ENCODE measurements around the gene ARID1B. TPM values are rescaled to one million over a fixed set of nuclear protein-coding genes. Genes with fewer than 3 reads are reported as not detected.

ARID1B gene
- total RNA-seq, 1 donor from 2014 or later = 108 TPM

DNA sequence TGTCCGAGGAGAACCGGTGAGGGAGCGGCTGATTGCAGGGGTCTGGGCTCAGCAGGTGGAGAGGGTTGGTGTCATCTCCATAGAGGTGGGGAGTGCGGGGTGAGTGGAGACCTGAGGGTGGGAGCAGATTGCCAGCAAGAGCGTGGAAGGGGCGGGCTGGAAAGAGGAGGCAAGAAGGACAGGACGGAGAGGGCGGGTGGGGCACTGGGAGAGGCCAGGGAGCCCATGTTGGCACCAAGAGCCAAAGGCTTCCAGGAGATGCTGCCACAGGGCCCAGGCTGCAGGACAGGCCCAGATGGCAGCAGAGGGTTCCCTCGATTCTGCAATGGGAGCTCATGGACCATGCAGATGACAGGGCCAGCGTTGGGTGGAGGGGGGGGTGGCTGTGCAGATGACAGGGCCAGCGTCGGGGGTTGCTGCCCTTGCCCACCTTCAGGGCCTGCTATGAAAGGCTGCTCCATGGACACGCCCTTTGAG lies 440.8 kb downstream of the ARID1B start:
- no peak for DNase-seq

DNA sequence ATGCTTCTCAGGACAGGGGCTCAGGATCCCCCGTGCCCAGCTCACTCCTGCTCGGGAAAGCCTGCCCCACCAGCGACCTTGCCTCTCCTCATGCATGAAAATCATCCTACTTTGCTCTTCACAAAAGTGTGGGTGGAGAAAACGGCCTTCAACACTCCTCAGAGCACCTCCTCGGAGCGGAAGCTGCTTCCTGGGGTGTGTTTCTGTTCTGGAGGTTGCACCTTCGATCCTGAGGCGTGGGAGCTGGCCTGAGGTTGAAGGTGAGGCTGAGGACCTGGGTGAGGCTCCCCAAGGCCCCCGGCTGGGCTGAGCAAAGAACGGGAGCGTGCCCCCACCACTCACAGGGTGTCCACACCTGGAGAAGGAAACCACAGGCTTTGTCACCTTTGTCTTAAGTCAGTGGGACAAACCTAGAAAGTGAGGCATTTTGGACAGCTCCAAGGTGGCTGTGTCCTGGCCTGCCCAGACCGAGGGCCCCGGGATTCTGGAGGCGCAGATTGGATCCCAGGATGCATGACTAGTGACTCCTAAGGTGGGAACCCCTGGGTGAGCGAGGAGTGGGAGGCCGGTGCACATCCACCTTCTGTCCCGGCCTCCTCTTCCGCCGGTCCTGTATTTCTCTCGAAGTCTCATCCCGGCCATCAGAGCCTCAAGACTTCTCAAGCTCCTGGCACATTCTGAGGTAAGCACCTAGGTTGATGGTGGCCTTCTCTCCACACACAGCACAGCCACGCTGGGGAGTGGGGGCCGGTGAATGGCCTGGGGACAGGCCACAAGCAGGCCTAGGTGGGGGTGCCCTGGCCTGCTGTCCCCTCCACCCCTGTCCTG lies 441.4 kb downstream of the ARID1B start:
- DNase-seq = no peak

DNA sequence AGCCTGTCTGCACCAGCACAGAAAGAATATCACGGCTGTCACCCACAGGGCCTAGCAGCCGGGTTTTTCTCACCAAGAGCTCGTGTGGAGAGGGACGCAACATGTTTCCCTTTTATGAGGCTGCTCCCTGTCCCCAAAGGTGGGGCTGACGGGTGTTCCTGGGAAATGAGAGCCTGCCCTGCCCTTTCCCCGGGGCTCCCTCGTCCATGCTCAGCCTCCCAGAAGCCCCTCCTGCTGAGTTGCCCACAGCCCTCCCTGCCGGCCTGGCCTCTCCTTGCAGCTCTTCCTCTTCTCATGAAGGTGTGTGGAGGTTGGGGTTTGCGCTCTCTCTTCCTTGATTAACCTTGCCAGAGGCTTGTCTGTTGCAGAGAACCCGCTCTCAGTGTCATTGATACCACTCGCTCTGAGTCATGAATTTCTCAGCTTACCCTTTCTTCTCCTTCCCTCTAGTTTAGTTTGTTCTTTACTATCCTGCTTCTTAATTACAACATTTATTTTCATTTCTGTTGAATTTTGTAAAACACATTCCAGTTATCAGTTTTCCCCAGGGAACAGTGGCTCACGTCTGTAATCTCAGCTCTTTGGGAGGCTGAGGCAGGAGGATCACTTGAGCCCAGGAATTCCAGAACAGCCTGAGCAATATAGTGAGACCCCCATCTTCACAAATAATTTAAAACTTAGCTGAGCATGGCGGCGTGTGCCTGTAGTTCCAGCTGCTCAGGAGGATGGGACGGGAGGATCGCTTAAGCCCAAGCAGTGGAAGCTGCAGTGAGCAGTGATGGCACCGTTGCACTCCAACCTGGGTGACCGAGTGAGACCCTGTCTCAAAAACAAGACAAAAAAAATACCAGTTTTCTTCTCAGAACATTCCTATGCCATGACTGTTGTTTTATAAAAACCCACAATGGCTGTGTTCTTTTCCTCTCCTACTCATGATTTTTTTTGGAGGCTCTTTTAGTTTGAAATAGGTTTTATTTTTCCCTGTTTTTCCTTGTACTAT lies 442.3 kb downstream of the ARID1B start:
- DNase-seq = no peak

DNA sequence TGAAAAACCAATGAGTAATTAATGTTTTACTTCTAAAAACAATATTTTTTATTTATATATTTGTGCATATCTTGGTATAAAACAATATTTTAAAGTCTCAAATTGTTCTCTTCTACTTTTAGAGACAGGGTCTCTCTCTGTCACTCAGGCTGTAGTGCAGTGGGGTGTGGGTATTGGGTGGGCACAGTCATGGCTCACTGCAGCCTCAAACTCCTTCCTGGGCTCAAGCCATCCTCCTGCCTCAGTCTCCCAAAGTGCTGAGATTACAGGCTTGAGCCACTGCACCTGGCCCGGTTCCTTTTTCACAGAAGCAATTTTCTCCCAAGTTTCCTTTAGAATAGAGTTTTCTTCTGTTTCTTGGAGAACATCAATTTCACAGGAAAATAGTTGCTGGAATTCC lies 443.3 kb downstream of the ARID1B start:
- no peak for DNase-seq

DNA sequence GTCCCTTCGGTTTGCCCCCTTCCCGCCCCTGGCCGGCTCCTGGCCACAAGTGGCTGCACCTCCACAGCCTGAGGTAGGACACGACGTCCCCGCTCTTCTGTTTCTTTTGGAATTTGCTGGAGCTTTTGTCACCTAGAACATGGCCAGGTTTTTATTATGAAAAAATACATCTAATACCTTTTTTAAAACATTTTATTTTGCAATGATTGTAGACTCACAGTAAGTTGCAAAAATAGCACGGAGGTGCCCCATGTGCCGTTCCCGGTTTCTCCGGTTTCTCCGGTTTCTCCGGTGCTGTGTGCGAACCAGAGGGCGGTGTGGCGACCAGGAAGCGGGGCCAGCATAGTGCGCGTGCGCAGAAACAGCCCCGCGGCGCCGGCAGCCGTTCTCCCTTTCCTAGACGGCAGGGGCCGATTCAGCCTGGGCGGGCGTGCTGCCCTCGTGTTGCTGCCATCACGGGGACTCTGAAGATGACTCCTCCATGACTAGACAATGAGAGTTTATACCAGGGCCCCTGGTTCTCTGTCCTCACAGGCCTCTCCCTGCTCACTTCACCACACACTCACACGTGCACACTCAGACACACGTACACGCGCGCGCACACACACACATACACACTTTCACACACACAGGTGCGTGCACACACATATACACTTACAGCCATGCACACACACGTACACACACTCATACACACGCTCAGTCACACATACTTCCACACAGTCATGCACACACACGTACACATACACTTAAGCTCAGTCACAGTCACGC lies 444.1 kb downstream of the ARID1B start:
- DNase-seq = peak; percentile 56

DNA sequence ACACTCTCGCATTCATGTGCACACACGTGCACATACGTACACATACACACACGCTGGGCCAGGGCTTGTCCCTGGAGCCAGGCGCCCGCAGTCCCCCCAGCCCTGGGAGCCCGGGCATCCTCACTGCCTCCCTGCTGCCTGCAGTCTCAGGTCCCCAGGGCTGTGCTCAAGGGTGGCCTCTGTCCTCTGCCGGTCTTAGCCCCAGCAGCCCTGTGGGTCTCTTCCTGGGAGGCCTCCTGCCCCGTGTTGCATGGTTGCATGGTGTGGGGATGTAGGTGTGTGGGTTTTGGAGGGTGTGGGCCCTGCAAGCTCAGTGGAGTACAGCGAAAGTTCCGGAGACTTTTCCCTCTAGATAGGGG lies 444.6 kb downstream of the ARID1B start:
- no peak for DNase-seq

DNA sequence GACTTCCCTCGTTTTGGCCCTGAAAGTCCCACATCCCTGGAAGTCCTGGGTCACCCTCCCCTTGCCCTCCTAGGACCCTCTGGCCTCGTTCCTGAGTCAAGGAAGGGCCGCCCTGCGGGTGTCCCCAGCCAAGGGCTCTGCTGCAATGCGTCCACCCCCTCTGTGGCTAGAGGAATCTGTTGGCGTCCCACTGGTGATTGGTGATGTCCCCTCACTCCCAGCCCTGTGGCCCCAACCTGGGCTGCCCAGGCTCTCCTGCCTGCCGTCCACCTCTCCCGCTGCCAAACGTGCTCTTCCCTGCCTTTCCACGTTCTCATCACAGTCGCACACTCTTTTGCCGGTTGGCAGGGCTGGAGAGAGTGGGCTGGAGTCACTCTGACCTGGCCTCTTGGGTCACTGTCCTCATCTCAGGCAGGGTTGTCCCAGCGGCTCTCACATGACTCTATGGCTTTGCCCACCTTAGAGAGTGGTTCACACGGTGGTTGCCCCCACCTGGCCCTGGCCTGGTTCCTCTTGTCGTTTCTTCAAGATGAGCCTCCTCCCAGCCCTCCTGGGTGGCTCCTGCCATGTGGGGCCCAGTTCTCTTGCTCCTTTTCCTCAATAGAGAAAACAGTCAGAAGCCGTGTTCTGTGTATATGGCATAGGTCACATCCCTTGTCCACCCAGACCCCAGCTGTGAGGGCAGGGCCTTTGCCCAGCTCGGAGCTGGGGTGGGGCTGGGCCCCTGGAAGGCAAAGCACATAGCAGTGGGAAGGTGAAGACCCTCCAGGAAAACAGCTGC lies 445.2 kb downstream of the ARID1B start:
- no peak for DNase-seq

DNA sequence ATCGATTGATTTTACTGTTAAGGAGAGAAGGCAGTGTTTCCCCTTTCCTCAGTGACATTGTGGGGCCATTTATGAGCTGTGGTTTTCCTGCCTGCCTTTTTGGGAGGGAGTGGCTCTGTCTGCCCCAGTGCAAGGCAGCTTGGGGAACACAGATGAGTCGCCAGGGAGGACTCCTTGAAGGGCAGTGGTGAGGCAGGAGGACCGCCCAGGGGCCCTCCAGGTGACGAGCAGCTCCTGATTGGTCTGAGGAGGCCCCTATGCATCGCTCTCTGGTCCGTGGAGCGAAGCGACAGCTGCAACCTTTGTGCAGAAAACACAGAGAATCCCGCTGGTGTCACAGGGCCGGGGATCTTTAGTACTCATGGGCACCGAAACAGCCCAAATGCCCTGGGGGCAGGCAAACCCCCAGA lies 445.8 kb downstream of the ARID1B start:
- no peak for DNase-seq

DNA sequence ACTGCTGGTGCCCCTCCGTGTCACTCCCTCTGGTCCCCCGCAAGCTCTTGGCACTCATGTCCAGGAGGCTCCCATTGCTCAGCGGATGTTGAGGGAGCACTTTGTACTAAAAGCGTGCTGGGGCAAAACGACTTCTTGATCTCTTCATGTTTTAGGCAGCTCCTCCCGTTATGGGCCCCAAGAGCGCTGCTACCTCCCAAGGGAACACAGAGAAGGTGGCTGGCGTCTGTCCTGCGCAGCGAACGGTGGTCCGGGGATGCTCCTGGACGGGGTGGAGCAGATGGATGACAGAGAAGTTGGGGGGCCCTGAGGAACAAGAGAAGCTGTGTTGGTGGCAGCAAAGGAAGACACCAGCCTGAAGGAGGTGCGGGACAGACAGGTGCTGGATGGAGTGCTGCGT lies 446.3 kb downstream of the ARID1B start:
- no peak for DNase-seq

DNA sequence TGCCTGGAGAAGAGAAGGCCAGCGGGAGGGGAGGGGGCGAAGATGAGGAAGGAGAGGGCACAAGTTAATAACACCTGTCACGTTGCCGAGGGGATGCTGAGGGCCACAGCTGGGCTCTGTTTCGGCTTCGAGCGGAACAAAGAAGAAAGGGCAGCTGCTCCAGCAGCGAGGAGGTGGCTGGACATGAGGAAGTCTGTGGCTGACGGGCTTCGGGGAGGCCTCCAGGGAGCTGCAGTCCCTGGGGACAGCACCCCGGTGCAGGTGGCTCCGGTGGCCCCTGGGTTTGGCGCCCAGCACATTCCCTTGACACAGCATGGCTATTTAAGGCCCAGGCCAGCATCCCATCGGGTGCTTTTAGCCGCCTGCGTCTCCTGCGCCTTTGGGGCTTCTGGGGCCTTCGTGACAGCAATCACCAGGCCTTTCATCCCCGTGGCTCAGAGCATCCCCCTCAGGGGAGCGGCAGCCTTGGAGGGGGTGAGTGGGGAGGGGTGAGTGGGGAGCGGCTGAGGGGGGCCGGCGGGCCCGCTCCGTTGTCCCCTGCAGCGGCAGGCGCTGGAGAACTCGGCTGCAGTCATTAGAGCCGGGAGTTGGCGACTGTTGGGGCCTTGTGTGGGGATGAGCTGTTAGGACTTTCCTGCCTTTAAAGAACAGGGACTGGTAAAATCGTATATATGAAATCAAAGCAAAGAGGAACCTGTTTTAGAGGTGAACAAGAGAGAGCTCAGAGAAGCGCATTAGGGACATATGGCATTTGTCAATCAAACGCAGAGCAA lies 447.2 kb downstream of the ARID1B start:
- no peak for DNase-seq

DNA sequence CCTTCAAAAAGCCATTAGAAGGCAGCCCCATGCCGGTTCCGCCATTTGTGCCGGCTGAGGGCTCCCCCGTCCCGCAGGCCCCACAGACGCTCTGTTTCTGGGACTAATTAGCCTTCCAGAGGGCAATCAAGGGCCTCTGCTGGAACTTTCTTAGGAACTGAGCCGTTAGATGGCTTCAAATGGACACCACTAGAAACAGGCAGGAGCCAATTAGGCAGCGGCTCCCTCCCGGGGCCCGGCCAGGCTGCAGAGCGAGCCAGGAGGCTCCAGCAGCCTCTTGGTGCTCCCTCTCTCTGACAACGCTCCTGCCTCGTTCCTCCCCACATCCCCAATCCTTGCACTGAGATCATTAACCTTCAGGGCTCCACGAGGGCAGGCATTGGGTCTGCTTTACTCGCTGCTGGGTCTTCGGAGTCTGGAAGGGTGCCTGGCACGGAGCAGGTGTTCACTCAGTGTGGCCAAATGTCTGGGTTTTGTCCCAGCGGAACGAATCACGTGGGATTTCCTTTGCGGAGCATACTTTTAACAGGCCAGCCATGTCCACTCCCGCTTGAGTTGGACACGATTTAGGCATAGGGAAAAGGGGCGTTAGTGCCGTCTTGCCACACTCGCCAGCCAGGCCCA lies 447.9 kb downstream of the ARID1B start:
- DNase-seq = no peak

DNA sequence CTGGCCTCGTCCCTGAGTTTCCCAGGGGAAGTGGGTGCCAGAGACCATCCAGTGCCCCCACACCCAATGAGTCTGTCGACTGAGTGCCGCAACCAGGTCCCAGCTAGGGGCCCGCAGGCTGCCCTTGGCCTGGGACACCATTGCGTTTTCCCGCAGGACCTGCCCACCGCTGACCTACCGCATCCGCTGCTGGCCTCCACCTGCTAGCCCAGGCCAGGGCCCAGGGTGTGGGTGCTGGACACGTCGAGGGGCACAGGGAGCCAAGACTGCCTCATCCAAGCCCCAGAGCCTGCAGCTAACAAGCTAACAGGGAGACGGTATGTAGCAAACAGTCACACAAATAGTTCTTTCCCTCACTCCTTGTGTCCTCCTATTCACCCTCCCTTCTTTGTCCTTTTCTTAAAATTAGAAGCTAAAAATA lies 448.4 kb downstream of the ARID1B start:
- no peak for DNase-seq

DNA sequence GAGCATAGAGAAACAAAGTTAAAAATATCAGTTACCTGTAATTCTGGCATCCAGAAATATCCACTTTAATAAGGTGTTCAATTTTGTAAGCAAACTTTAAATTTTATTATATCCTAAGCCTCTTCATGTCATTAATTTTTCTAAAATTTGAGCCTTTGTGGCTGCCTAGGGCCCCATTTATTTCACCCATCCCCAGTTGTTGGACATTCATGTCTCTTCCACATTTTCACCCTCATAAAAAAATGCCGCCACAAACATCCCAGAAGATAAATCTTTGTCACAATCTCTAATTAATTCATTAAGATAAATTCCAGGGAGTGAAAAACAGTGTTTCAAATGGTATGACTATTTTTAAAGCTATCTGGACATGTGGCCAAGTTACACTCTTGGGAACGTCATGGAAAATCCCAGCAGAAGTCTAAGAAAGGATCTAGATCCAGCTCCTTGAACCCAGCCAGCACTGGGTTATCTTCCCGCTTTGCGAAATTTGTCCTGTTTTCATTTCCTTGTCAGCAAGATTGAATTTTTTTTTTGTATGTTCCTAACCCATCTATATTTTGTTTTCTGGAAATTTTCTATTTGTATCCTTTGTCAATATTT lies 448.9 kb downstream of the ARID1B start:
- DNase-seq = no peak

DNA sequence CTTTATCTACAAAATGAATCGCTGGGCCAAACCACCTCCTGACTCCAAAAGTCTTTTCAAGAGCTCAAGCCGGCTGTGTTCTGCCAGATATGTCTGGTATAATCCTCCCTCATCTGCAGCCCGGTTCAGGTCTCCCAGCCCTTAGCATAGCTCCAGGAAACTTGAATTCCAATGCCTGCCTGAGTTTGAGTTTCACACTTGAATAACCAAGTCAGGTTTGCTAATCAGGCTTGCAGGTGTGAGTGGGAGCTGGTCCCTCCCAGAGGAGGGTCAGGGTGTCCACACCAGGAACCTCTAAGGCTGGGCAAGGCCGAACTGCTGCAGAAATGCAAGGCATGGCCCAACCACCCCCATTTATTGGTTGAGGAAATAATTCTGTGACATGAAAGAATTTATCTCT lies 449.6 kb downstream of the ARID1B start:
- DNase-seq = no peak

DNA sequence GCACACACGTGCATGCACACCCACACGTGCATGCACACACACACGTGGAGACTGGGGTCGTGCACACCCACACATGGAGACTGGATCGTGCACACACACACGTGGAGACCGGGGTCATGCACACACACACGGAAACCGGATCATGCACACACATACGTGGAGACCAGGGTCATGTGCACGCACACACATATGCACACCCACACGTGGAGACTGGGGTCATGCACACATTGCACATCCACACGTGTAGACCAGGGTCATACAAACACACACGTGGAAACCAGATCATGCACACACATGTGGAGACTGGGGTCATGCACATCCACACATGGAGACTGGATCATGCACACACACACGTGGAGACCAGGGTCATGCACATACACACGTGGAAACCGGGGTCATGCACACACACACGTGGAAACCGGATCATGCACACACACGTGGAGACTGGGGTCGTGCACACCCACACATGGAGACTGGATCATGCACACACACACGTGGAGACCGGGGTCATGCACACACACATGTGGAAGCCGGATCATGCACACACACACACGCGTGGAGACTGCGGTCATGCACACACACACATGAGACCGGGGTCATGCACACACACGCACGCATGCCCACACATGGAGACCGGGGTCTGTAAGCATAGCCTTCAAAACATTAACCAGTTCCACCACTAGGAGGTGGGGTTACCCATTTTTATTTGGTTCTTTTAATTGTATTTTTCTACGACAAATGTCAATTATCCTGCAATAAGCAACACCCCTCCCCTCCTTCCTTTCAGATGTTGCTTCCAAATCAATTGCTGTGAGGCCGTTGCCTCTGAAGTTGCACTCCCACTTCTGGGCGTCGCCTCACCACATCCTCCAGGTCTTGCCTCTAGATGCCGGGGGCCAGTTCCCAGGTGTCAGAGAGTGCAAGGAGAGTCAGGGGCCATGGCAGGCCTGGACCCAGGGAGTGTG lies 450.3 kb downstream of the ARID1B start:
- DNase-seq = no peak

DNA sequence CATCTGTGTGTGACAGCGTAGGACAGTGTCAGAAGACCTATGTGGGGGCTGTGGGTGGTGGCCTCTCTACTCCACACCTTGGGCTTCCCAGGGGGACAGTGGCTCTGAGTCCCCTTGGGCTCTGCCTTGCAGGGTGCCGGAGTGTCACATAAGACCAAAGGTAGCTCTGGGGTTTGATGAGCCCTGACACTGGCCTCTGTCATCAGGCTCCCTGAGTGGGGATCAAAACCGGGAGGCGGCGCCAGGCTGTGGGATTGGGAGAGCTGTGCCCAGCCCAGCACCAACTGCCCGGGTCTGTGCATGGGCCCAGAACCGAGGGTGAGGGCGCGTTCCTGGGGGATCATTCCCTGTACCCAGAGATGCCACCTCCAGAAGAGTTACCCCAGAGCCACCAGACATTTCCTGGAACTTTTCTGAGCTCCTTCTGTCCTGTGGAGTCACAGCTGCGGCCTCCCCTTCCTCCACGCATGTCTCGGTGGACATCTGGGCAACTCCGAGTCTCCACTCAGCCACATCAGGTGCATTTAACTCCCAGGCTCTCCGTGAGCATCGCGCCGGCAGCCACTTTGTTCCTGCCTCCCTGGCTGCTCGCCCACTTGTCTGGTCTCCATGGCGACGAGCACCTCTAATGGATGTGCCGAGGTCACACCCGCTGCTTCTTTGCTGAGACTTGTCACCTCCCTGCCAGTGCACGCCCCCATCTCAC lies 451.4 kb downstream of the ARID1B start:
- no peak for DNase-seq

DNA sequence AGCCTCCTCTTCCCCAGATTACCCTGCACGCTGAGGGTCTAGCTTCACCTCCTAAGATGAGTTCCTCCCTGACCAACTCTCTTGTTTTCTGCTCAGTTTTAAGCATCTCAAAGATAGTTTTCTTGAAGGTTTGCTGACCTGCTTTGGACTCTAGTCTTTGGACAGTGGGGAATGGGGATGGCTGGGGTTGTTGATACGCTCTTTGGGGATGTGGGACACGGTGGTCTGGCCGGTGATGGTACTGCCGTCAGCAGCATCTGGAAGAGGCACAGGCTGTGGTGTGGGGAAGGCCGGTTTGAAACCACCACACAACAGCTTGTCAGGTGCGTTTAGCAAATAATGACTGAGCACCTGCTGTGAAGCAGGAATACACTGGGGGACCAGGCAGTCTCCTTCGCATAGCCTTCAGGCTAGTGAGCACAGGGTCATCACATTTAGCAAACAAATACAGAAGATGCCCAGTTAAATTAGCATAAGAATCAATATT lies 452.0 kb downstream of the ARID1B start:
- no peak for DNase-seq

DNA sequence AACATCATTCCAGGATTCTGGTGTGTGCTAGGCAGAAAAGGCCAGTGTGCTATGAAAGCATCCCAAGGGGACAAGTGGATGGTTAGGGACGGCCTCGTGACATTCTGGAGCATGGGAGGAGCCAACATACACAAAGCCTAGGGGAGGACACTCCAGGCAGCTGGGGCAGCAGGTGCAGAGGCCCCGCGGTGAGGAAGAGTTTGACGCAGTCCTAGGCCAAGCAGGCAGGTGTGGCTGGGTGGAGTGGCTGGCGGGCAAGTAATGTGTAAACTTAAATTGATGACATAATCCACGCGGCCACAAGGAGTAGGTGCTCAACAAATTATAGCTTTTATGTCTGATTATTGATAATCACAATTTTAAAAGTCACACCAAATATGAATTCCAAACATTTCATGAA lies 452.5 kb downstream of the ARID1B start:
- DNase-seq = no peak
